ENCODE data around the gene SCN1B.

Gene SCN1B

GRCh38 chr19:35062942-35063341 lies 32.7 kb downstream of the SCN1B start:
- Mint-ChIP-seq H3K36me3 (ENCODE audit: low read depth) (no peaks in the 10 kb centered on the region), H3K4me1 (peaks cover 1% of the 10 kb centered on the region), H3K27me3 (ENCODE audit: low read depth) (peaks cover 17% of the 10 kb centered on the region), H3K9me3 (no peaks in the 10 kb centered on the region), H3K27ac (no peak overlapping the region), H3K4me3 (no peak overlapping the region)
- no peak for TF ChIP-seq CTCF (IDR thresholded peaks at IDR 0.05; ENCODE audit: unreplicated experiment in 3 of 3)

- TF ChIP-seq CTCF (IDR thresholded peaks at IDR 0.05; ENCODE audit: unreplicated experiment in 3 of 3) = no peak
- Mint-ChIP-seq H3K4me3 (no peak overlapping the region), H3K36me3 (ENCODE audit: low read depth) (no peaks in the 10 kb centered on the region), H3K27me3 (ENCODE audit: low read depth) (peaks cover 17% of the 10 kb centered on the region), H3K4me1 (peaks cover 14% of the 10 kb centered on the region), H3K9me3 (no peaks in the 10 kb centered on the region), H3K27ac (no peak overlapping the region)
Measured at GRCh38 chr19:35063940-35064818, 33.9 kb downstream of the SCN1B start.

GRCh38 chr19:35065574-35065973 lies 35.3 kb downstream of the SCN1B start:
- H3K27me3 Mint-ChIP-seq (ENCODE audit: low read depth) = peaks cover 22% of the 10 kb centered on the region
- no peak overlapping the region for H3K27ac Mint-ChIP-seq
- H3K9me3 Mint-ChIP-seq = no peaks in the 10 kb centered on the region
- H3K4me1 Mint-ChIP-seq = peaks cover 23% of the 10 kb centered on the region
- H3K4me3 Mint-ChIP-seq = no peak overlapping the region
- no peak for TF ChIP-seq CTCF (IDR thresholded peaks at IDR 0.05; ENCODE audit: unreplicated experiment in 3 of 3)
- H3K36me3 Mint-ChIP-seq (ENCODE audit: low read depth) = no peaks in the 10 kb centered on the region

GRCh38 chr19:35066121-35066520 lies 35.9 kb downstream of the SCN1B start:
- Mint-ChIP-seq H3K27me3 (ENCODE audit: low read depth) (peaks cover 22% of the 10 kb centered on the region), H3K36me3 (ENCODE audit: low read depth) (no peaks in the 10 kb centered on the region), H3K27ac (no peak overlapping the region), H3K4me3 (no peak overlapping the region), H3K9me3 (no peaks in the 10 kb centered on the region), H3K4me1 (peaks cover 23% of the 10 kb centered on the region)
- TF ChIP-seq CTCF (IDR thresholded peaks at IDR 0.05; ENCODE audit: unreplicated experiment in 3 of 3) = no peak

GRCh38 chr19:35066691-35067563 lies 36.7 kb downstream of the SCN1B start:
- H3K4me1 Mint-ChIP-seq = peaks cover 23% of the 10 kb centered on the region
- peaks cover 19% of the 10 kb centered on the region for H3K27me3 Mint-ChIP-seq (ENCODE audit: low read depth)
- no peaks in the 10 kb centered on the region for H3K36me3 Mint-ChIP-seq (ENCODE audit: low read depth)
- no peaks in the 10 kb centered on the region for H3K9me3 Mint-ChIP-seq
- H3K27ac Mint-ChIP-seq = peak overlapping the region in 1 of 3 experiments; percentile 35
- TF ChIP-seq CTCF (IDR thresholded peaks at IDR 0.05; ENCODE audit: unreplicated experiment in 3 of 3) = peak; percentile 77 to 87 (median 78)
- no peak overlapping the region for H3K4me3 Mint-ChIP-seq

All from nephron (organoid).